Activated gamma-delta T cell treated with Interleukin-2 at 50 U/mL for 16 hours (primary cell): ENCODE data around the gene MGAT4C.

Experiments
- DNase-seq: peaks from one replicate; pipeline ENCODE4 v3.0.0-alpha.2; 2020

MGAT4C gene

GRCh38 chr12:85963326-85963725, 292.9 kb downstream of the MGAT4C start:
- no peak for DNase-seq

GRCh38 chr12:85956081-85956480, 300.1 kb downstream of the MGAT4C start:
- no peak for DNase-seq

- DNase-seq = no peak
Measured at GRCh38 chr12:85955127-85955526, 301.1 kb downstream of the MGAT4C start.

- DNase-seq = no peak
Measured at GRCh38 chr12:85951823-85952222, 304.4 kb downstream of the MGAT4C start.

GRCh38 chr12:85949253-85949652, 306.9 kb downstream of the MGAT4C start:
- DNase-seq = no peak

- DNase-seq = no peak
Measured at GRCh38 chr12:85948340-85948739, 307.9 kb downstream of the MGAT4C start.

- no peak for DNase-seq
Measured at GRCh38 chr12:85947286-85947685, 308.9 kb downstream of the MGAT4C start.

- no peak for DNase-seq
Measured at GRCh38 chr12:85946375-85946774, 309.8 kb downstream of the MGAT4C start.

GRCh38 chr12:85927166-85927565, 329.0 kb downstream of the MGAT4C start:
- DNase-seq = no peak

GRCh38 chr12:85923767-85924331, 332.3 kb downstream of the MGAT4C start:
- DNase-seq = no peak

- no peak for DNase-seq
Measured at GRCh38 chr12:85920324-85920947, 335.8 kb downstream of the MGAT4C start.
